ENCODE measurements around the gene SLC38A1. TPM values are rescaled to one million over a fixed set of nuclear protein-coding genes. Genes with fewer than 3 reads are reported as not detected.

The SLC38A1 gene
- polyA plus RNA-seq, 1 of the 3 experiments (the other 2 are of a cell fraction) = 20.7 TPM

DNA sequence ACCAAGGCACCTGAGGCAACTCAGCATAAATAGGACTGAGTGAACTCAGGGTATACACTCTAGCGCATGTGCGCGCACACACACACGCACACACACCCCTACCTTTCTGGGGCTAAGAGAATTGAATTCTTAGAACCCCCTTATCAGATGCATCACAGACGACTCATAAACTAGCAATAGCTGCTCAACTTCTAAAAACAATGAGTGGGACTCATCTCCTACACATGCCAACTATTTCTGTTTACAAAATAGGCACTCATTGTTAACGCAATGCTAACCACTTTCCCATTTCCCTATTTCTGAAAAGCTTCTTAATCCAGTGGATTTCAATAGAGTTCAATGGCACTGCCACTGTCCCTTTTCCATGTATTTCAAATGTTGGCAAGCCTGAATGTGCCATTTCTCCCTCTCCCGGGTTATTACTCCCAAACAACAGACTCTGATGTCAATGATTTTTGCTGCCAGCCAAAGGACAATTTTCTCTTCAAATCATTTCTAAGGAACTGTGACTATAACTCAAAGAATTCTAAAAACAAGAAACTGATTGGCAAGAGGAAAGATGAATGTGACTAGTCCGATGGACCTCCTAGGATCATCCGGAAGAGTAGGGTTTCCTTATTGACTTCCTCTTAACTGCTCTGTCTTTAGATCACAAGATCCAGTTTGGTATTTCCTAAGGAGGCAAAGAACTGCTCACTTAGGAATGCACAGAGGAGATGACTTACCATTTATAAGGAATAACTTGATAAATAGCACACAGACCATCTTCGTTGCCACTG, 48.8 kb downstream of the SLC38A1 start (continued):
- peak; percentile 66; the same call in 1 of the 2 replicates for TF ChIP-seq RXRA (IDR thresholded peaks at IDR 0.05; ENCODE audit: borderline replicate concordance, low read depth)
- TF ChIP-seq SIN3A (IDR thresholded peaks at IDR 0.05; ENCODE audit: borderline replicate concordance, low read depth, low read length) = peak; percentile 60; the same call in 1 of the 2 replicates
- TF ChIP-seq EP300 (IDR thresholded peaks at IDR 0.05; ENCODE audit: borderline replicate concordance in 1 of 2, low read depth in 1 of 2, low read length in 1 of 2) = peak in 1 of 2 experiments; percentile 88; a peak in 2 of 4 replicates
- peak; percentile 63; the same call in 1 of the 2 replicates for TF ChIP-seq POLR2AphosphoS5 (IDR thresholded peaks at IDR 0.05; ENCODE audit: low read depth, low read length)
- TF ChIP-seq, protein P1, sequence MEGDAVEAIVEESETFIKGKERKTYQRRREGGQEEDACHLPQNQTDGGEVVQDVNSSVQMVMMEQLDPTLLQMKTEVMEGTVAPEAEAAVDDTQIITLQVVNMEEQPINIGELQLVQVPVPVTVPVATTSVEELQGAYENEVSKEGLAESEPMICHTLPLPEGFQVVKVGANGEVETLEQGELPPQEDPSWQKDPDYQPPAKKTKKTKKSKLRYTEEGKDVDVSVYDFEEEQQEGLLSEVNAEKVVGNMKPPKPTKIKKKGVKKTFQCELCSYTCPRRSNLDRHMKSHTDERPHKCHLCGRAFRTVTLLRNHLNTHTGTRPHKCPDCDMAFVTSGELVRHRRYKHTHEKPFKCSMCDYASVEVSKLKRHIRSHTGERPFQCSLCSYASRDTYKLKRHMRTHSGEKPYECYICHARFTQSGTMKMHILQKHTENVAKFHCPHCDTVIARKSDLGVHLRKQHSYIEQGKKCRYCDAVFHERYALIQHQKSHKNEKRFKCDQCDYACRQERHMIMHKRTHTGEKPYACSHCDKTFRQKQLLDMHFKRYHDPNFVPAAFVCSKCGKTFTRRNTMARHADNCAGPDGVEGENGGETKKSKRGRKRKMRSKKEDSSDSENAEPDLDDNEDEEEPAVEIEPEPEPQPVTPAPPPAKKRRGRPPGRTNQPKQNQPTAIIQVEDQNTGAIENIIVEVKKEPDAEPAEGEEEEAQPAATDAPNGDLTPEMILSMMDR (IDR thresholded peaks at IDR 0.05) = no peak
- TF ChIP-seq JUND (IDR thresholded peaks at IDR 0.05) = peak; percentile 98
- TF ChIP-seq, protein P2, sequence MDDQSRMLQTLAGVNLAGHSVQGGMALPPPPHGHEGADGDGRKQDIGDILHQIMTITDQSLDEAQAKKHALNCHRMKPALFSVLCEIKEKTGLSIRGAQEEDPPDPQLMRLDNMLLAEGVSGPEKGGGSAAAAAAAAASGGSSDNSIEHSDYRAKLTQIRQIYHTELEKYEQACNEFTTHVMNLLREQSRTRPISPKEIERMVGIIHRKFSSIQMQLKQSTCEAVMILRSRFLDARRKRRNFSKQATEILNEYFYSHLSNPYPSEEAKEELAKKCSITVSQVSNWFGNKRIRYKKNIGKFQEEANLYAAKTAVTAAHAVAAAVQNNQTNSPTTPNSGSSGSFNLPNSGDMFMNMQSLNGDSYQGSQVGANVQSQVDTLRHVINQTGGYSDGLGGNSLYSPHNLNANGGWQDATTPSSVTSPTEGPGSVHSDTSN (IDR thresholded peaks at IDR 0.05) = peak; percentile 60
- TF ChIP-seq TEAD4 (IDR thresholded peaks at IDR 0.05; ENCODE audit: borderline replicate concordance, insufficient read depth) = peak; percentile 95
- TF ChIP-seq FOXM1 (IDR thresholded peaks at IDR 0.05; ENCODE audit: low read depth) = 0 out of 2 replicates have a peak, but pooled peaks have one; percentile 42
- peak; percentile 87 for TF ChIP-seq TCF12 (IDR thresholded peaks at IDR 0.05)
- TF ChIP-seq GATA2 (CRISPR knock-in tag; IDR thresholded peaks at IDR 0.05) = no peak
- TF ChIP-seq MEF2A (IDR thresholded peaks at IDR 0.05; ENCODE audit: borderline replicate concordance, low read depth) = peak; percentile 91
- TF ChIP-seq FOSL2 (IDR thresholded peaks at IDR 0.05; ENCODE audit: borderline replicate concordance, low read depth) = peak; percentile 96

DNA sequence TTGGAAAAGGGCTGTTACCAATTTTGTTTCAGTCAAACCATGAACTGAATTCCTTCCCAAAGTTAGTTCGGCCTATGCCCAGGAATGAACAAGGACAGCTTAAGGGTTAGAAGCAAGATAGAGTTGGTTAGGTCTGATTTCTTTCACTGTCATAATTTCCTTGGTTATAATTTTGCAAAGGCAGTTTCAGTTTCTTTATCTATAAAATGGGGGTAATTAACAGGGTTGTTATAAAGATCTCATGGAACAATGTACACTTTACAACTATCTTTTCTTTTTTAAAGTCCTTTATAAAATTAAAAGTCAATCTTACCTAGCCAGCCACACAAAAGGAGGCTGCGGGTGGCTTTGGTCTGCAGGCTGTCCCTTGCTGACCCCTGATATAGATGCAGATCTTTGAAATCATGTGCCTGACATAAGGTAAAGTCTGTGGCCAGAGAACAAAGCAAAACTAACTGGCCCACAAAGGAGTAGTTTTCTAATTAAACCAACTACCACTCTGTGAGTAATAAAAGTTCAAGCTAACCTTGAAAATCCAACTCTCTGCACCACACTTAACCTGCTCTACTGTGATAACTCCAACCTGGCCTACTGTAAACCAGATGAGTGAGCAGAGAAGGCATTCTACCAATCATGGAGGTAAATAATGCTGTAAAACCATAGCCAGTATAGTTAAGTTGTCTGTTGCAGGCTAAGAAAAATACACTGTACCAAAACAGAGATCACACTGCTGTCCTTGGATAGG, 49.5 kb downstream of the SLC38A1 start:
- H3K79me2 ChIP-seq (ENCODE audit: insufficient read depth) = peaks cover 27% of the 10 kb centered on the region; the same call in 1 of the 2 replicates
- POLR2A ChIA-PET = no interaction called here
- CTCF ChIA-PET = interaction anchor here (0.6 to 1.1 kb wide), 2 partner anchors 34 to 83 kb away, joined by 3 read pairs; no protein-coding TSS in a partner anchor
- DNase-seq = no peak
- no peak overlapping the region for H3K9ac ChIP-seq
- peak overlapping the region; percentile 63 for H3K4me2 ChIP-seq
- peaks cover 39% of the 10 kb centered on the region in 2 experiments for H3K36me3 ChIP-seq (replicated peaks in 1 of 2; ENCODE audit: control insufficient read depth in 1 of 2, insufficient read depth in 2 of 2, low read length in 1 of 2)
- peak overlapping the region; percentile 53 to 97; a peak in 3 of 4 replicates for H3K27ac ChIP-seq (ENCODE audit: low read depth in 2 of 2, low read length in 1 of 2)
- H3F3A ChIP-seq (replicated peaks; ENCODE audit: insufficient read depth) = peaks cover 39% of the 10 kb centered on the region
- 95% methylated on average over 2 of the region's 2 CpGs for WGBS (ENCODE audit: low lambda C conversion rate)
- H3K9me3 ChIP-seq = no peaks in the 10 kb centered on the region
- H3K4me1 ChIP-seq (ENCODE audit: control insufficient read depth in 1 of 2, insufficient read depth in 2 of 2, low read depth in 1 of 2, low read length in 1 of 2) = peaks cover 18 to 30% of the 10 kb centered on the region in 2 experiments
- no peaks in the 10 kb centered on the region for H3K27me3 ChIP-seq (ENCODE audit: insufficient read depth)
- no peaks in the 10 kb centered on the region for H4K20me1 ChIP-seq (ENCODE audit: insufficient read depth)
- no peak overlapping the region for H3K4me3 ChIP-seq (ENCODE audit: low read depth in 2 of 2, low read length in 1 of 2)
- H3K9me2 ChIP-seq = no peaks in the 10 kb centered on the region
- H2AFZ ChIP-seq (ENCODE audit: low read depth) = no peak overlapping the region
- TF ChIP-seq RFX5 (IDR thresholded peaks at IDR 0.05; ENCODE audit: low read length) = no peak
- TF ChIP-seq EZH2phosphoT487 (IDR thresholded peaks at IDR 0.05; ENCODE audit: borderline replicate concordance, low read depth) = no peak
- no peak for TF ChIP-seq SIN3A (IDR thresholded peaks at IDR 0.05; ENCODE audit: borderline replicate concordance, low read depth, low read length)
- TF ChIP-seq FOXM1 (IDR thresholded peaks at IDR 0.05; ENCODE audit: low read depth) = no peak
- no peak for TF ChIP-seq FOXJ3 (CRISPR knock-in tag; IDR thresholded peaks at IDR 0.05)
- no peak for TF ChIP-seq GATA2 (CRISPR knock-in tag; IDR thresholded peaks at IDR 0.05)
- TF ChIP-seq, protein P3, sequence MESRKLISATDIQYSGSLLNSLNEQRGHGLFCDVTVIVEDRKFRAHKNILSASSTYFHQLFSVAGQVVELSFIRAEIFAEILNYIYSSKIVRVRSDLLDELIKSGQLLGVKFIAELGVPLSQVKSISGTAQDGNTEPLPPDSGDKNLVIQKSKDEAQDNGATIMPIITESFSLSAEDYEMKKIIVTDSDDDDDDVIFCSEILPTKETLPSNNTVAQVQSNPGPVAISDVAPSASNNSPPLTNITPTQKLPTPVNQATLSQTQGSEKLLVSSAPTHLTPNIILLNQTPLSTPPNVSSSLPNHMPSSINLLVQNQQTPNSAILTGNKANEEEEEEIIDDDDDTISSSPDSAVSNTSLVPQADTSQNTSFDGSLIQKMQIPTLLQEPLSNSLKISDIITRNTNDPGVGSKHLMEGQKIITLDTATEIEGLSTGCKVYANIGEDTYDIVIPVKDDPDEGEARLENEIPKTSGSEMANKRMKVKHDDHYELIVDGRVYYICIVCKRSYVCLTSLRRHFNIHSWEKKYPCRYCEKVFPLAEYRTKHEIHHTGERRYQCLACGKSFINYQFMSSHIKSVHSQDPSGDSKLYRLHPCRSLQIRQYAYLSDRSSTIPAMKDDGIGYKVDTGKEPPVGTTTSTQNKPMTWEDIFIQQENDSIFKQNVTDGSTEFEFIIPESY (IDR thresholded peaks at IDR 0.05; ENCODE audit: borderline replicate concordance, low read depth) = no peak
- TF ChIP-seq JUND (IDR thresholded peaks at IDR 0.05) = no peak
- TF ChIP-seq SMC3 (IDR thresholded peaks at IDR 0.05; ENCODE audit: low read depth, low read length) = no peak
- TF ChIP-seq ELF1 (IDR thresholded peaks at IDR 0.05) = no peak
- TF ChIP-seq, protein P2 (IDR thresholded peaks at IDR 0.05) = no peak
- no peak for TF ChIP-seq MXI1 (IDR thresholded peaks at IDR 0.05; ENCODE audit: low read depth, low read length)
- TF ChIP-seq, protein P4, sequence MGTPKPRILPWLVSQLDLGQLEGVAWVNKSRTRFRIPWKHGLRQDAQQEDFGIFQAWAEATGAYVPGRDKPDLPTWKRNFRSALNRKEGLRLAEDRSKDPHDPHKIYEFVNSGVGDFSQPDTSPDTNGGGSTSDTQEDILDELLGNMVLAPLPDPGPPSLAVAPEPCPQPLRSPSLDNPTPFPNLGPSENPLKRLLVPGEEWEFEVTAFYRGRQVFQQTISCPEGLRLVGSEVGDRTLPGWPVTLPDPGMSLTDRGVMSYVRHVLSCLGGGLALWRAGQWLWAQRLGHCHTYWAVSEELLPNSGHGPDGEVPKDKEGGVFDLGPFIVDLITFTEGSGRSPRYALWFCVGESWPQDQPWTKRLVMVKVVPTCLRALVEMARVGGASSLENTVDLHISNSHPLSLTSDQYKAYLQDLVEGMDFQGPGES (IDR thresholded peaks at IDR 0.05; ENCODE audit: low read depth, low read length) = no peak

Measured in SK-N-SH (cell line).